ENCODE results near the gene AHSP.

- no peak for TF ChIP-seq RCOR1 (IDR thresholded peaks at IDR 0.05; ENCODE audit: insufficient replicate concordance, low read length)
- no peak for TF ChIP-seq MAFK (IDR thresholded peaks at IDR 0.05; ENCODE audit: low read depth, low read length)
Measured at GRCh38 chr16:31577411-31577810, 49.7 kb downstream of the AHSP start.
